ENCODE data around the gene E2F1. TPM values are rescaled to one million over a fixed set of nuclear protein-coding genes. Genes with fewer than 3 reads are reported as not detected.

The E2F1 gene
- total RNA-seq, 1 experiment from 2014 or later, result 44.2 TPM

GRCh38 chr20:33669873-33670640, 16.1 kb downstream of the E2F1 start (continued):
- TF ChIP-seq, protein P1, sequence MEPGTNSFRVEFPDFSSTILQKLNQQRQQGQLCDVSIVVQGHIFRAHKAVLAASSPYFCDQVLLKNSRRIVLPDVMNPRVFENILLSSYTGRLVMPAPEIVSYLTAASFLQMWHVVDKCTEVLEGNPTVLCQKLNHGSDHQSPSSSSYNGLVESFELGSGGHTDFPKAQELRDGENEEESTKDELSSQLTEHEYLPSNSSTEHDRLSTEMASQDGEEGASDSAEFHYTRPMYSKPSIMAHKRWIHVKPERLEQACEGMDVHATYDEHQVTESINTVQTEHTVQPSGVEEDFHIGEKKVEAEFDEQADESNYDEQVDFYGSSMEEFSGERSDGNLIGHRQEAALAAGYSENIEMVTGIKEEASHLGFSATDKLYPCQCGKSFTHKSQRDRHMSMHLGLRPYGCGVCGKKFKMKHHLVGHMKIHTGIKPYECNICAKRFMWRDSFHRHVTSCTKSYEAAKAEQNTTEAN (CRISPR knock-in tag; IDR thresholded peaks at IDR 0.05), result no peak
- TF ChIP-seq ZNF532 (CRISPR knock-in tag; IDR thresholded peaks at IDR 0.05; ENCODE audit: borderline replicate concordance) (no peak), TCF7 (CRISPR knock-in tag; IDR thresholded peaks at IDR 0.05; ENCODE audit: low read depth) (no peak), CREM (CRISPR knock-in tag; IDR thresholded peaks at IDR 0.05) (no peak)
- TF ChIP-seq, protein P2, sequence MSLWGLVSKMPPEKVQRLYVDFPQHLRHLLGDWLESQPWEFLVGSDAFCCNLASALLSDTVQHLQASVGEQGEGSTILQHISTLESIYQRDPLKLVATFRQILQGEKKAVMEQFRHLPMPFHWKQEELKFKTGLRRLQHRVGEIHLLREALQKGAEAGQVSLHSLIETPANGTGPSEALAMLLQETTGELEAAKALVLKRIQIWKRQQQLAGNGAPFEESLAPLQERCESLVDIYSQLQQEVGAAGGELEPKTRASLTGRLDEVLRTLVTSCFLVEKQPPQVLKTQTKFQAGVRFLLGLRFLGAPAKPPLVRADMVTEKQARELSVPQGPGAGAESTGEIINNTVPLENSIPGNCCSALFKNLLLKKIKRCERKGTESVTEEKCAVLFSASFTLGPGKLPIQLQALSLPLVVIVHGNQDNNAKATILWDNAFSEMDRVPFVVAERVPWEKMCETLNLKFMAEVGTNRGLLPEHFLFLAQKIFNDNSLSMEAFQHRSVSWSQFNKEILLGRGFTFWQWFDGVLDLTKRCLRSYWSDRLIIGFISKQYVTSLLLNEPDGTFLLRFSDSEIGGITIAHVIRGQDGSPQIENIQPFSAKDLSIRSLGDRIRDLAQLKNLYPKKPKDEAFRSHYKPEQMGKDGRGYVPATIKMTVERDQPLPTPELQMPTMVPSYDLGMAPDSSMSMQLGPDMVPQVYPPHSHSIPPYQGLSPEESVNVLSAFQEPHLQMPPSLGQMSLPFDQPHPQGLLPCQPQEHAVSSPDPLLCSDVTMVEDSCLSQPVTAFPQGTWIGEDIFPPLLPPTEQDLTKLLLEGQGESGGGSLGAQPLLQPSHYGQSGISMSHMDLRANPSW (CRISPR knock-in tag; conservative IDR thresholded peaks at IDR 0.05; ENCODE audit: low read depth), result no peak
- TF ChIP-seq, protein P3, sequence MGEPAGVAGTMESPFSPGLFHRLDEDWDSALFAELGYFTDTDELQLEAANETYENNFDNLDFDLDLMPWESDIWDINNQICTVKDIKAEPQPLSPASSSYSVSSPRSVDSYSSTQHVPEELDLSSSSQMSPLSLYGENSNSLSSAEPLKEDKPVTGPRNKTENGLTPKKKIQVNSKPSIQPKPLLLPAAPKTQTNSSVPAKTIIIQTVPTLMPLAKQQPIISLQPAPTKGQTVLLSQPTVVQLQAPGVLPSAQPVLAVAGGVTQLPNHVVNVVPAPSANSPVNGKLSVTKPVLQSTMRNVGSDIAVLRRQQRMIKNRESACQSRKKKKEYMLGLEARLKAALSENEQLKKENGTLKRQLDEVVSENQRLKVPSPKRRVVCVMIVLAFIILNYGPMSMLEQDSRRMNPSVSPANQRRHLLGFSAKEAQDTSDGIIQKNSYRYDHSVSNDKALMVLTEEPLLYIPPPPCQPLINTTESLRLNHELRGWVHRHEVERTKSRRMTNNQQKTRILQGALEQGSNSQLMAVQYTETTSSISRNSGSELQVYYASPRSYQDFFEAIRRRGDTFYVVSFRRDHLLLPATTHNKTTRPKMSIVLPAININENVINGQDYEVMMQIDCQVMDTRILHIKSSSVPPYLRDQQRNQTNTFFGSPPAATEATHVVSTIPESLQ (CRISPR knock-in tag; IDR thresholded peaks at IDR 0.05), result no peak
- TF ChIP-seq, protein P4, sequence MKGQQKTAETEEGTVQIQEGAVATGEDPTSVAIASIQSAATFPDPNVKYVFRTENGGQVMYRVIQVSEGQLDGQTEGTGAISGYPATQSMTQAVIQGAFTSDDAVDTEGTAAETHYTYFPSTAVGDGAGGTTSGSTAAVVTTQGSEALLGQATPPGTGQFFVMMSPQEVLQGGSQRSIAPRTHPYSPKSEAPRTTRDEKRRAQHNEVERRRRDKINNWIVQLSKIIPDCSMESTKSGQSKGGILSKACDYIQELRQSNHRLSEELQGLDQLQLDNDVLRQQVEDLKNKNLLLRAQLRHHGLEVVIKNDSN (CRISPR knock-in tag; IDR thresholded peaks at IDR 0.05), result no peak
- TF ChIP-seq, protein P5, sequence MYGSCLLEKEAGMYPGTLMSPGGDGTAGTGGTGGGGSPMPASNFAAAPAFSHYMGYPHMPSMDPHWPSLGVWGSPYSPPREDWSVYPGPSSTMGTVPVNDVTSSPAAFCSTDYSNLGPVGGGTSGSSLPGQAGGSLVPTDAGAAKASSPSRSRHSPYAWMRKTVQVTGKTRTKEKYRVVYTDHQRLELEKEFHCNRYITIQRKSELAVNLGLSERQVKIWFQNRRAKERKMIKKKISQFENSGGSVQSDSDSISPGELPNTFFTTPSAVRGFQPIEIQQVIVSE (CRISPR knock-in tag; IDR thresholded peaks at IDR 0.05; ENCODE audit: borderline replicate concordance), result no peak

- Mint-ChIP-seq H3K9me3 (no peaks in the 10 kb centered on the region), H3K27me3 (ENCODE audit: low read depth) (peaks cover 14% of the 10 kb centered on the region), H3K4me1 (peaks cover 37% of the 10 kb centered on the region), H3K36me3 (peaks cover 5% of the 10 kb centered on the region; the same call in 1 of the 2 replicates), H3K4me3 (no peak overlapping the region), H3K27ac (no peak overlapping the region)
- POLR2A ChIA-PET, result interaction anchor here (3.4 kb wide), 1 partner anchor 14 kb away, joined by 24 read pairs; no protein-coding TSS in a partner anchor
- ATAC-seq, result no peak
- CTCF ChIA-PET, result interaction anchor here (3.1 to 7.9 kb wide), 2 partner anchors 10 to 16 kb away, joined by 24 to 134 read pairs; no protein-coding TSS in a partner anchor
- no peak for DNase-seq (ENCODE audit: low spot score)
- no peak for TF ChIP-seq HMGXB4 (CRISPR knock-in tag; IDR thresholded peaks at IDR 0.05)
- no peak for TF ChIP-seq ZNF219 (CRISPR knock-in tag; IDR thresholded peaks at IDR 0.05; ENCODE audit: borderline replicate concordance)
- TF ChIP-seq, protein P3 (CRISPR knock-in tag; IDR thresholded peaks at IDR 0.05), result no peak
- TF ChIP-seq E2F4 (CRISPR knock-in tag; IDR thresholded peaks at IDR 0.05; ENCODE audit: borderline replicate concordance, low read depth), result no peak
- TF ChIP-seq, protein P6, sequence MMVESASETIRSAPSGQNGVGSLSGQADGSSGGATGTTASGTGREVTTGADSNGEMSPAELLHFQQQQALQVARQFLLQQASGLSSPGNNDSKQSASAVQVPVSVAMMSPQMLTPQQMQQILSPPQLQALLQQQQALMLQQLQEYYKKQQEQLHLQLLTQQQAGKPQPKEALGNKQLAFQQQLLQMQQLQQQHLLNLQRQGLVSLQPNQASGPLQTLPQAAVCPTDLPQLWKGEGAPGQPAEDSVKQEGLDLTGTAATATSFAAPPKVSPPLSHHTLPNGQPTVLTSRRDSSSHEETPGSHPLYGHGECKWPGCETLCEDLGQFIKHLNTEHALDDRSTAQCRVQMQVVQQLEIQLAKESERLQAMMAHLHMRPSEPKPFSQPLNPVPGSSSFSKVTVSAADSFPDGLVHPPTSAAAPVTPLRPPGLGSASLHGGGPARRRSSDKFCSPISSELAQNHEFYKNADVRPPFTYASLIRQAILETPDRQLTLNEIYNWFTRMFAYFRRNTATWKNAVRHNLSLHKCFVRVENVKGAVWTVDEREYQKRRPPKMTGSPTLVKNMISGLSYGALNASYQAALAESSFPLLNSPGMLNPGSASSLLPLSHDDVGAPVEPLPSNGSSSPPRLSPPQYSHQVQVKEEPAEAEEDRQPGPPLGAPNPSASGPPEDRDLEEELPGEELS (CRISPR knock-in tag; IDR thresholded peaks at IDR 0.05), result no peak
- TF ChIP-seq PRRX2 (CRISPR knock-in tag; IDR thresholded peaks at IDR 0.05), result no peak
Measured at GRCh38 chr20:33669224-33669623, 17.0 kb downstream of the E2F1 start.

Measured in WTC11 (cell line).